Neural cell (in vitro differentiated cells): ENCODE data around the gene GRB14. TPM values are rescaled to one million over a fixed set of nuclear protein-coding genes. Genes with fewer than 3 reads are reported as not detected.

Source experiments
- H2AFZ ChIP-seq: fragments of 200-600, 300-800 bp; sonication (generic), shearing (Covaris generic); 2 replicates; pipeline ENCODE4 v1.6.0; 2014; ENCODE audit warnings: low read depth, mild to moderate bottlenecking, antibody characterized with exemption, low read length, moderate library complexity
- H3F3A ChIP-seq: fragments of 200-600 bp; shearing (Covaris generic); 2 replicates; pipeline ENCODE4 v1.6.1; 2016; ENCODE audit warnings: mild to moderate bottlenecking, moderate library complexity, mixed read lengths, antibody characterized with exemption, low read length; ENCODE audit not compliant: insufficient read depth, poor library complexity, severe bottlenecking
- H3K27ac ChIP-seq: fragments of 200-600, 300-800 bp; sonication (generic), shearing (Covaris generic); 2 replicates; pipeline ENCODE4 v1.5.1; 2014; ENCODE audit warnings: mild to moderate bottlenecking, low read length, moderate library complexity
- H3K27me3 ChIP-seq: fragments of 300-800, 200-600 bp; sonication (generic), shearing (Covaris generic); 2 replicates; pipeline ENCODE4 v1.6.0; 2014; ENCODE audit warnings: mild to moderate bottlenecking, low read depth, low read length, moderate library complexity; ENCODE audit not compliant: insufficient read depth
- H3K36me3 ChIP-seq: fragments of 300-800, 200-600 bp; sonication (generic), shearing (Covaris generic); 2 replicates; pipeline ENCODE4 v1.5.1; 2014; ENCODE audit warnings: mild to moderate bottlenecking, antibody characterized with exemption, low read length, moderate library complexity; ENCODE audit not compliant: insufficient read depth
- H3K4me2 ChIP-seq: fragments of 300-800, 200-600 bp; sonication (generic), shearing (Covaris generic); 2 replicates; pipeline ENCODE4 v1.6.0; 2014; ENCODE audit warnings: mild to moderate bottlenecking, low read length
- H3K4me3 ChIP-seq: fragments of 300-800, 200-600 bp; sonication (generic), shearing (Covaris generic); 2 replicates; pipeline ENCODE4 v1.5.1; 2014; ENCODE audit warnings: mild to moderate bottlenecking, low read length, moderate library complexity
- H3K79me2 ChIP-seq: fragments of 200-600 bp; shearing (Covaris generic); replicated peaks from 2 replicates; pipeline ENCODE4 v1.6.0; 2014; ENCODE audit warnings: mild to moderate bottlenecking, low read length, moderate library complexity; ENCODE audit not compliant: insufficient read depth
- H3K9ac ChIP-seq: fragments of 300-800, 200-600 bp; sonication (generic), shearing (Covaris generic); 2 replicates; pipeline ENCODE4 v1.6.1; 2016; ENCODE audit warnings: mild to moderate bottlenecking, low read length, mixed read lengths
- H3K9me2 ChIP-seq: fragments of 200-600 bp; shearing (Covaris generic); 2 replicates; pipeline ENCODE4 v1.6.1; 2016; ENCODE audit warnings: mild to moderate bottlenecking, low read length, mixed read lengths; ENCODE audit not compliant: insufficient read depth
- H3K9me3 ChIP-seq: fragments of 200-600, 300-800 bp; sonication (generic), shearing (Covaris generic); 2 replicates; pipeline ENCODE4 v1.6.1; 2016; ENCODE audit warnings: mild to moderate bottlenecking, mixed run types, low read length, moderate library complexity, mixed read lengths
- H4K20me1 ChIP-seq: fragments of 200-600 bp; shearing (Covaris generic); 2 replicates; pipeline ENCODE4 v1.6.1; 2016; ENCODE audit warnings: mild to moderate bottlenecking, mixed run types; ENCODE audit not compliant: insufficient read depth
- CTCF ChIP-seq: fragments of 450-650 bp; IDR thresholded peaks from 2 replicates; pipeline ENCODE4 v1.5.1; 2014; ENCODE audit warnings: antibody characterized with exemption, mild to moderate bottlenecking, moderate library complexity; ENCODE audit not compliant: poor library complexity, severe bottlenecking
- EP300 ChIP-seq: fragments of 450-650 bp; conservative IDR thresholded peaks from 2 replicates; pipeline ENCODE4 v1.6.1; 2014; ENCODE audit warnings: antibody characterized with exemption, mild to moderate bottlenecking, moderate library complexity; ENCODE audit not compliant: poor library complexity, severe bottlenecking
- EZH2 ChIP-seq: fragments of 200-600, 300-800 bp; shearing (Covaris generic), sonication (generic); IDR thresholded peaks from 2 replicates; pipeline ENCODE4 v1.6.1; 2014; ENCODE audit warnings: antibody characterized with exemption, low read length, borderline replicate concordance, mild to moderate bottlenecking; ENCODE audit not compliant: insufficient read depth, poor library complexity, severe bottlenecking
- MXI1 ChIP-seq: fragments of 450-650 bp; conservative IDR thresholded peaks from 2 replicates; pipeline ENCODE4 v1.6.1; 2014; ENCODE audit warnings: antibody characterized with exemption, mild to moderate bottlenecking; ENCODE audit not compliant: poor library complexity, severe bottlenecking
- POLR2AphosphoS5 ChIP-seq: IDR thresholded peaks from 2 replicates; pipeline ENCODE4 v1.6.1; 2012
- RAD21 ChIP-seq: fragments of 450-650 bp; conservative IDR thresholded peaks from 2 replicates; pipeline ENCODE4 v1.6.1; 2014; ENCODE audit warnings: antibody characterized with exemption, mild to moderate bottlenecking, moderate library complexity
- REST ChIP-seq: IDR thresholded peaks from 2 replicates; pipeline ENCODE4 v1.6.1; 2012; ENCODE audit warnings: borderline replicate concordance
- SMC3 ChIP-seq: fragments of 450-650 bp; conservative IDR thresholded peaks from 2 replicates; pipeline ENCODE4 v1.6.1; 2014; ENCODE audit warnings: antibody characterized with exemption, mild to moderate bottlenecking, moderate library complexity; ENCODE audit not compliant: poor library complexity
- TAF1 ChIP-seq: IDR thresholded peaks from 2 replicates; pipeline ENCODE4 v1.6.1; 2012; ENCODE audit warnings: low read depth
- polyA plus RNA-seq: library from polyadenylated mRNA; depleted of rRNA; stranded (reverse); fragments of >200 nt; gene quantifications from 2 replicates; pipeline ENCODE4 v1.2.3, GENCODE V29; 2014

GRB14 gene
- polyA plus RNA-seq, 1 donor from 2014 or later: 4.5 TPM

- Histone ChIP-seq H2AFZ (no peak overlapping the region), H3K9me2 (no peaks in the 10 kb centered on the region), H3K4me3 (no peak overlapping the region), H3K27ac (no peak overlapping the region), H3K4me2 (no peak overlapping the region), H3F3A (peaks cover 12% of the 10 kb centered on the region), H3K79me2 (no peaks in the 10 kb centered on the region), H4K20me1 (no peaks in the 10 kb centered on the region), H3K36me3 (no peaks in the 10 kb centered on the region), H3K9ac (no peak overlapping the region), H3K27me3 (no peaks in the 10 kb centered on the region), H3K9me3 (no peaks in the 10 kb centered on the region)
- TF ChIP-seq REST (no peak), POLR2AphosphoS5 (no peak), MXI1 (no peak), CTCF (no peak), EP300 (no peak), SMC3 (no peak), RAD21 (no peak), TAF1 (no peak)
Measured at GRCh38 chr2:164530464-164530863, 90.8 kb downstream of the GRB14 start.

- no peaks in the 10 kb centered on the region for H3K9me2 ChIP-seq
- no peak for TF ChIP-seq POLR2AphosphoS5
- no peak for TF ChIP-seq TAF1
- no peak for TF ChIP-seq SMC3
- no peak overlapping the region for H3K4me3 ChIP-seq
- H3K36me3 ChIP-seq: no peaks in the 10 kb centered on the region
- no peaks in the 10 kb centered on the region for H3F3A ChIP-seq
- no peaks in the 10 kb centered on the region for H3K79me2 ChIP-seq
- no peaks in the 10 kb centered on the region for H3K9me3 ChIP-seq
- H3K9ac ChIP-seq: no peak overlapping the region
- no peak overlapping the region for H2AFZ ChIP-seq
- no peak overlapping the region for H3K4me2 ChIP-seq
- H4K20me1 ChIP-seq: no peaks in the 10 kb centered on the region
- H3K27me3 ChIP-seq: no peaks in the 10 kb centered on the region
- no peak overlapping the region for H3K27ac ChIP-seq
Measured at GRCh38 chr2:164523726-164524125, 97.6 kb downstream of the GRB14 start.

GRCh38 chr2:164523009-164523408 is 98.3 kb downstream of the GRB14 start:
- no peak overlapping the region for H3K4me2 ChIP-seq

More at GRCh38 chr2:164523009-164523408, 98.3 kb downstream of the GRB14 start:
- Histone ChIP-seq H3F3A (no peaks in the 10 kb centered on the region), H3K4me3 (no peak overlapping the region), H3K9me2 (no peaks in the 10 kb centered on the region), H4K20me1 (no peaks in the 10 kb centered on the region), H3K27me3 (no peaks in the 10 kb centered on the region), H3K27ac (no peak overlapping the region), H3K79me2 (no peaks in the 10 kb centered on the region), H3K36me3 (no peaks in the 10 kb centered on the region), H3K9ac (no peak overlapping the region), H3K9me3 (no peaks in the 10 kb centered on the region), H2AFZ (no peak overlapping the region)
- TF ChIP-seq TAF1 (no peak), REST (no peak), EZH2 (no peak), POLR2AphosphoS5 (no peak), SMC3 (no peak), CTCF (no peak), RAD21 (no peak), MXI1 (no peak), EP300 (no peak)
